GM12873 (cell line): ENCODE measurements around the gene CTRB2.

ENCODE experiments used
- CTCF ChIP-seq: IDR thresholded peaks from 2 replicates; pipeline ENCODE4 v1.5.1; 2012; ENCODE audit warnings: low read depth, mild to moderate bottlenecking, moderate library complexity, low read length, control low read depth; ENCODE audit not compliant: insufficient read depth; ENCODE audit errors: missing control alignments

The CTRB2 gene

GRCh38 chr16:75238853-75239541 lies 32.0 kb upstream of the CTRB2 start:
- no peak for TF ChIP-seq CTCF

GRCh38 chr16:75238132-75238852 lies 31.3 kb upstream of the CTRB2 start:
- no peak for TF ChIP-seq CTCF

GRCh38 chr16:75237398-75238131 lies 30.6 kb upstream of the CTRB2 start:
- no peak for TF ChIP-seq CTCF

- no peak for TF ChIP-seq CTCF
Observed at GRCh38 chr16:75236736-75237397, 29.9 kb upstream of the CTRB2 start.

- TF ChIP-seq CTCF = no peak
Observed at GRCh38 chr16:75236232-75236631, 29.3 kb upstream of the CTRB2 start.

- TF ChIP-seq CTCF = no peak
Observed at GRCh38 chr16:75235721-75236193, 28.8 kb upstream of the CTRB2 start.
